Bone marrow (tissue), 2 donors: ENCODE measurements around the gene STARD5.

Experiments used
- DNase-seq, 2 donors: peaks; one replicate each; lab custom pipeline; 2025; lab: John Stamatoyannopoulos, UW

STARD5 gene

DNA sequence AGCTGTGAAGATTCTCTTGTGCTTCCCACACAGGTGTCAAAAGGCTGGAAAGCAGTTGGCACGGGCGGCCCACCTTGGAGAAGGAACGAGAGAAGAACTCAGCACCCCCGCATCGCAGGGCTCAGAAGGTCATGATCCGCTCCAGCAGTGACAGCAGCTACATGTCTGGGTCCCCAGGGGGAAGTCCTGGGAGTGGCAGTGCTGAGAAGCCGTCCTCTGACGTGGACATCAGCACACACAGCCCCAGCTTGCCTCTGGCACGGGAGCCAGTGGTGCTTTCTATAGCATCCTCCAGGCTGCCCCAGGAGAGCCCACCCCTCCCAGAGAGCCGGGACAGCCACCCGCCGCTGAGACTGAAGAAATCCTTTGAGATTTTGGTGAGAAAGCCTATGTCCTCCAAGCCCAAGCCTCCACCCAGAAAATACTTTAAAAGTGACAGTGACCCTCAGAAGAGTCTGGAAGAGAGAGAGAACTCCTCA is 31.4 kb downstream of the STARD5 start:
- no peak for DNase-seq

- DNase-seq, result no peak
Observed at GRCh38 chr15:81291916-81292522, 31.9 kb downstream of the STARD5 start.

DNA sequence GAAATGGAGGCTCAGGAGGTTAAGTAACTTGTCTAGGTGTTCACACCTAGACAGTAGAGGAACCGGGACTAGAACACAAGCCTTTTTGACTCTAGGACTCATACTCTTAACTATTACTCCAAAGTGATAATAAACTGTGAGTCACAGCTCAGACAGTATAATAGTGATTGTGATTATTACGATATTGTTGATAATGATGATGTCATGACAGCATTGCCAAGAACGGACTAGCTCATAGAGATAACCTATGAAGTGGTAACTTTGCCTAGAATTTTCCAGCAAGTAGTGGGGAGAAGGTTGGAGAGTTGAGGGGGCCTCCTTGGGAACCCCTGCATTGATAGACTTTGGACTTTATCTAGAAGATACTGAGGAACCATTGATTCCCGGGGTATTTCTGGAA is 34.0 kb downstream of the STARD5 start:
- DNase-seq, result no peak

DNA sequence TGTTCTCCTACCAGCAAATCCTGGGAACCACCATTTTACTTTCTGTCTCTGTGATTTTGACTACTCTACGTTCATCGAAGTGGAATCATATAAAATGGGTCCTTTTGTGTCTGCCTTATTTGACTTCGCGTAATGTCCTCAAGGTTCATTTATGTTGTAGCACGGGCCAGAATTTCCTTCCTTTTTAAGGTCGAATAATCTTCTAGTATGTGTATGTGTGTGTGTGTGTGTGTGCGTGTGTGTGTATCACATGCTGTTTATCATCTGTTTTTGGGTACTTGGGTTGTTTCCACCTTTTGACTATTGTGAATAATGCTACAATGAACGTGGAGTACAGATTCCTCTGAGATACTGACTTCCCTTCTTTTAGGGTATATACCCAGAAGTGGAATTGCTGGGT is 35.3 kb downstream of the STARD5 start:
- DNase-seq, result no peak

DNA sequence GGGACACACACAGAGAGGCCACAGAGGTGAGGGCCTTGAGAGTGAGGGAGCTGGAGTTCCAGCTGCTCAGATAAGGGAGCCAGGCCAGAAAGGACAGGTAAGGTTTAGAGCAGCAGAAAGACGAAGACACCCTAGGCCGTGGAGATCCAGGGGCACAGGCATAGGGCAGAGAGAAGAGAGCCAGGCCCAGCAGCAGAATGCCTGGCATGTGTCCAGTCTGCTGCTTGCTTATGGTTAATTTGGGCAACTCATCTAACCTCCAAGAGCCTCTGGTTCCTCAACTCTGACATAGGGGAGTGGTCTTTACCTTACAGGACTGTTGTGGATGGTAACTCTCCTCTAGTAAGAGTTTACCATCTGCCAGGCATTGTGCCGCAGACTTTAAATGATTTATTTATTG is 35.9 kb downstream of the STARD5 start:
- no peak for DNase-seq

DNA sequence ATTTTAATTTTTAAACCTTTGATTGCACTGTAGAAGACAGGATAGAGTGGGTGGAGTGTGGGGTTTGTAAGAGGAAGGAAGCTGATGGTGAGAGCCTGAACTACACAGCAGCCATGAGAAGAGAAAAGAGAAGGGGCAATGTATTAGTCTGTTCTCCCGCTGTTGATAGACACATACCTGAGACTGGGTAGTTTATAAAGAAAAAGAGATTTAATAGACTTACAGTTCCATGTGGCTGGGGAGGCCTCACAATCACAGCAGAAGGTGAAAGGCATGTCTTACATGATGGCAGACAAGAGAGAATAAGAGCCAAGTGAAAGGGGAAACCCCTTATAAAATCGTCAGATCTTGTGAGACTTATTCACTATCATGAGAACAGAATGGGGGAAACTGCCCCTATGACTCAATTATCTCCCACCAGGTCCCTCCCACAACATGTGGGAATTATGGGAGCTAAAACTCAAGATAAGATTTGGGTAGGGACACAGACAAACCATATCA is 37.3 kb downstream of the STARD5 start:
- peak in 1 of 2 donors; percentile 63 for DNase-seq

DNA sequence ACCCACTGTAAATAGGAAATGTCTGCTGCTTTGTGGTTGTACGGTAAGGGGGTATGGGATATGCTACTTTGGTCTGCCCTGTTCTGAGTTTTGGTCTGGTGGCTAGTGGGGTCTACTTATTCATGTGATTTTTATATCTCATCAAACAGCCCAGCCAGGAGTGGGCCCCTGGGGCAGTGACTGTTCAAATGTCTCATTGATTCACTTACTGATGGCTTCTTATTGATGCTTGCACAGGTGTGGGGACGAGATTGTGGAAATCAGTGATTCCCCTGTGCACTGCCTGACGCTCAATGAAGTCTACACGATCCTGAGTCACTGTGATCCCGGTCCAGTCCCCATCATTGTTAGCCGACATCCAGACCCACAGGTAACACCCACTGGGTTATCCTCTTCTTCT is 38.5 kb downstream of the STARD5 start:
- no peak for DNase-seq

- peak in 1 of 2 donors; percentile 15 for DNase-seq
Observed at GRCh38 chr15:81284256-81285031, 39.5 kb downstream of the STARD5 start.

GRCh38 chr15:81282911-81283310 is 41.0 kb downstream of the STARD5 start:
- no peak for DNase-seq

DNA sequence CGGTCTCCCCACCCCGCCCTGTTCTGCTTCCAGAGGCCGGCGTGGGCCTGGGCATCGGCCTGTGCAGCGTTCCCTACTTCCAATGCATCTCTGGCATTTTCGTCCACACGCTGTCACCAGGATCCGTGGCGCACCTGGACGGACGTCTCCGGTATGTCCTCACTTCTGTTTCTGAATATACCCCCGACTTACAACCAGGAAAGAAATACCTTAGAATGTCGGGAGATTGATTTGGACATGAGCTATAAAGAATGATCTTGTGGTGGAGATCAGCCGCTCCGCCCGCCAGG is 41.4 kb downstream of the STARD5 start:
- DNase-seq, result no peak

DNA sequence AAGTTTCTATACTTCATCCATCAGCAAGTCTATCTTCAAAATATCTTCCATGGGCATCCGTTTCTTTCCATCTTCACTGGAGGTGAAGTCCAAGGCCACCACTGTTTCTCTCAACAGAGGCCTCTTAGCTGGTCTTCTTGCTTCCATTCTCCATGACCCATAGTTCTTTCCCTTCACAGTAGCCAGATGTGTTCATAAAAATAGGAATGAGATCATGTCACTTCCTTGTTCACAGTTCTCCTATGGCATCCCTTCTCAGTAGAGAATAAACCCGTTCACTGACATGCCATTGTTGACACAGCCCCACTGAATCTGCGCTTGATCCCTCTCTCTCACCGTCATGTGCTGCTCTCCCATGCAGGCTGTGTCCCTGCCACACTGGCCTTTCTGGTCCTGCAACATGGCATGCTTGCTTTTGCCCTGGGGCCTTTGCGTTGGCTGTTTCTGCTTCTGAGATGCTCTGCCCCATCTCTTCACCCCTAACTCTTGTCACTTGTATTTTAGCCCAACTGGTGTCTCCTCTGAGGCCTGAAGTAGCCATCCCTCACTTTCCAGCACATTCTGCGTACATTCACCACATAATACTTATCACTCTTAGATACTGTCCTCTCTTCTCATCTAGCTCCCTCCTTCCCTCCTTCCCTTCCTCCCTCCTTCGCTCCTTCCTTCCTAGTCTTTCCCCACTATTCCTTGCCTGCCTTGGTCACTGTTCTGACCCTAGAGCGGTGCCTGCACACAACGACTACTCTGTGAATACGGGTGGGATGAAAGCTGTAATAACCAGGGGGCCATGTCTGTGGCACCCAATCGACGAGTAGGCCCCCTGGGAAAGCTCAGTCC is 42.0 kb downstream of the STARD5 start:
- DNase-seq, result no peak

DNA sequence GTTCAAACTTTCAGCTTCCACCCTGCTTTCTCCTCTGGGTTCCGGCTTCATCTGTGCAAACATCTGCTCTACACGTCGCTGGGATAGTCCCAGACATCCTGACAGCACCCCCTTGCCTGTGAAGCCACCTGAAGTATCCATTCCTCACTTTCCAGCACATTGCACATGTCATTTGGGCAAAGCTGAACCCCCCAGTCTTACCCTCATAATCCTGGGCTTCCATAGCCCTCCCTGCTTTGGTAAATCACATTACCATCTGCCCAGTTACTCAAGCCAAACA is 42.5 kb downstream of the STARD5 start:
- no peak for DNase-seq

GRCh38 chr15:81280696-81281455 is 43.1 kb downstream of the STARD5 start:
- DNase-seq, result no peak

GRCh38 chr15:81279621-81280485 is 44.1 kb downstream of the STARD5 start:
- no peak for DNase-seq

DNA sequence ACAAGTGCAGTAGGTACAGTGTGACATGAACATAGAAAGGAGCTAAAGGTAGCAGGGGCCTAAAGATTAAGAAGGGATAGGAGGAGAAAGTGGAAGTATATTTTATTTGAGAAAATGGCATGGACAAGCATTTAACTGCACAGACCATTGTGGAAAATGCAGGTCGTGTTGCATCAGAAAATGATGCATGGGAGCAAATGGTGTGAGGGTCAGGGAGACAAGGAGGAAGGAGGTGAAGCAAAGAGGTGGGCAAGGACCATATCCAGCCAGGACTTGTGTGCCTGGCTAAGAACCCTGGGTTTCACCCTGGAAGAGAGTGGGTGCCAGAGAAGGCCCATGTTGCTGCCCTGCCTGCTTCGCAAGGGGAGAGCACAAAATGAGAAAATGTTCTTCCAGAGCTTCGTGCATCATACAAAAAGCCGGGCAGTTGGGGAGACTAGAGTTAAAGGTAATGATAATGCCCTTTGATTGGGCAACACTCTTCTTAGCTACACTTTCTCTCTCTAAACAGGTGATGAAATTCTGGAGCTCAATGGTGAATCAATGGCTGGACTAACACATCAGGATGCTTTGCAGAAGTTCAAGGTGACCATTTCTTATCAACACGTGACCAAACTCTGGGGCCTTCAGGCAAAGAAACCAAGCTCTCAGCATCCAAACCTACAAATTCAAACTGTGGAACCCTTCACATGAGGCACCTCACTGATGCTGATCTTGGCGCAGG is 45.5 kb downstream of the STARD5 start:
- no peak for DNase-seq

- DNase-seq, result no peak
Observed at GRCh38 chr15:81277851-81278250, 46.1 kb downstream of the STARD5 start.

DNA sequence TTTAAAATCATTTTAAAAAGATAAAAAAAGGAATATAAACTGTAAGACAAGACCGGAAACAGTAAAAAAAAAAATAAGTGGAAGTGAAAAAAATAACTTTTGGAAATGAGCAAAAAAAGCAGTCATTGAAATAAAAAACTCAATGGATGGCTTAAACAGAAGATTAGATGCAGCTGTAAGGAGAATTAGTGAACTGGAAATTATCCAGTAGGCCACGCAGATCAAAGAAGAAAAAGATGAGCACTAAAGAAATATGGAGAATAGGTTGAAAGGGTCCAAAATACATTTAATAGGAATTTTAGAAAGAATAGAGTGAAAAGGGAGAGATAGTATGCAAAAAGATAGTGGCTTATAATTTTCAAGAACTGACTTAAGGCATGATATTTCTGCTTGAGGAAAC is 47.0 kb downstream of the STARD5 start:
- DNase-seq, result no peak

DNA sequence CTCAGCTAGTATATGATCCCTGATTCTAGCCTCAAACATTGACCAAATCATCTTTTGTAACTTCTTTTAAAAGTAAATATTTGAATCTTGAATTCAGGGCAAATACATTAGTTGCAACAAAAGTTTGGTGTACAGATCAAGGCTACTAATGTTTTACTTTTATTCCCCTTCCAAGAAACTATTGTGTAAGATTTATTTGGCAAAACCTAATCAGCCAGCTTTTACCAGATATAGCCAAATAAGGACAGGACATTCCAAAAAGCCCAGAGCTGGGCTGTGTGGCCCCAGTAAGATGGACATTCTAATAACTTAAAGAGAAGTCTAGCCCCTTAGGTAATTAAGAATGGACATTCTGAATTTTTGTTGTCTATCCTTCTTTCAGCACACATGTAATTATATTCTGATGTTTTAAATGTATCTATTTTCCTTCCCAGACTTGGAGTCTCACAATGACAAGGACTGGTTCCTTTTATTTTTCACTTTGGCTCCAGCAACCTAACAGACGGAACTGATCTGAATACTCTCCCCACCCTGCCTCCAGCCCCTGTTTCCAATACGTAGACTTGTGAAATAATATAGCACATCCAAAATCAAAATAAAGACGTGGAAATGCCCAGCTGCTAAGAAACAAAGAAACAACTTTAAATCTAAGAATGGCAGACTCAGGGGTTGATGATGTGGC is 48.1 kb downstream of the STARD5 start:
- DNase-seq, result no peak

GRCh38 chr15:81274931-81275707 is 48.8 kb downstream of the STARD5 start:
- peak; percentile 24 to 85 for DNase-seq
